GM21447 (cell line): ENCODE data around the gene COL5A1.

ENCODE experiments used
- ATAC-seq: cut with Tn5 transposase; IDR thresholded peaks from one replicate; pipeline ENCODE4 v1.9.1; 2021; ENCODE audit not compliant: unreplicated experiment

Gene COL5A1

DNA sequence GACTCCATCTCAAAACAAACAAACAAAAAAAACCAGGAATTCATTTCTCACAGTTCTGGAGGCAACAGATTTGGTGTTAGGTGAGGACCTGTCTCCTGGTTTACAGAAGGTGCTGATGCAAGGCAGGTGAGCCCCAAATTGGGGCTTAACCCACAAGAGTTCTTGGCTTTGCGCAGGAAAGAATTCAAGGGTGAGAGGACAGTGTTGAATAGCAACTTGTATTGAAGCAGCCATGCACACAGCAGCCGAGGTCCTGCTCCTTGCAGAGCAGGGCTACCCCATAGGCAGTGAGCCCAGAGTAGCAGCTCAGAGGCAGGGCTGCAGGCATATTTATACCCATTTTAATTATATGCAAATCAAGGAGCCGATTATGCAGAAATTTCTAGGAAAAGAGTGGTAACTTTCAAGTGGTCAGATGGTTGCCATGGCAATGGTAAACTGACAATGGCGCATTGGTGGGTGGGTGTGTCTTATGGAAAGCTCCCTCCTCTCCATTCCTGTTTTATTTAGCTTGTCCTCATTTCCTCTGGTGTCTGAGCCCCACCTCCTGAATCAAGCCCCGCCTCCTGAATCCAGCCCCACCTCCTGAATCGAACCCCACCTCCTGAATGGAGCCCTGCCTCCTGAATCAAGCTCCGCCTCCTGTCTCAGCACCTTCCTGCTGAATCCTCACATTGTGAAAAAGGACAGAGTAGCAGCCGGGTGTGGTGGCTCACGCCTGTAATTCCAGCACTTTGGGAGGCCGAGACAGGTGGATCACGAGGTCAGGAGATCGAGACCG is 34.5 kb upstream of the COL5A1 start:
- no peak for ATAC-seq

DNA sequence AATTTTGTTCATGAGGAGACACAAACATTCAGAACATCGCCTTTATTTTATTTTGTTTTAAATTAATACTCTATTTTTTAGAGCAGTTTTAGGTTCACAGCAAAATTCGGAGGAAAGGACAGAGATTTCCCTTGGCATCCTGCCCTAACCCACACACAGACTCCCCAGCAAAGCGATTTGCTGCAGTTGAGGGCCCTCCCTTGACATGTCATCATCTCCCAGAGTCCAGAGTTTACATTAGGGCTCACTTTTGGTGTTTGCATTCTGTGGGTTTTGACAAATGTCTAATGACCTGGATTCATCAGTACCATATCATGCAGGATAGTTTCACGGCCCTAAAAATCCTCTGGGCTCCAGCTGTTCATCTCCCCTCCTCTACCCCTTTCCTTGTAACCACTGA is 33.6 kb upstream of the COL5A1 start:
- no peak for ATAC-seq

DNA sequence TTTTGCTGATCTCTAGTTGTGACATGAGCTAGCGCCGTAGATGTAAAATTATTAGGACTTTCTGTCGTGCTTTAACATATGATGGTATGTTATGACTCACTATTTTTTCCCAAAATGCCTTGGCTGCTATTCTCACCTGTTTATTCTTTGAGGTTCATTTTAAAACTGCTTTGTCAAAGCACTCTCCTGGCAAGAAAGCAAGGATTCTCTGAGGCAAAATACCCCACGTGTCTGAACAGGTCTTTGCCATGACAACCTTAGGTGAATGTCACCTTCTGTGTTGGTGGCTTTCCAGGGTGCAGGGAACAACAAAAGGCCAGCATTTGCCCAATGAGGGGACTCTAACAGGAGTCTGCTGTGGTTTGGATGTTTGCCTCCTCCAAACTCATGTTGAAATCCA is 30.6 kb upstream of the COL5A1 start:
- no peak for ATAC-seq

DNA sequence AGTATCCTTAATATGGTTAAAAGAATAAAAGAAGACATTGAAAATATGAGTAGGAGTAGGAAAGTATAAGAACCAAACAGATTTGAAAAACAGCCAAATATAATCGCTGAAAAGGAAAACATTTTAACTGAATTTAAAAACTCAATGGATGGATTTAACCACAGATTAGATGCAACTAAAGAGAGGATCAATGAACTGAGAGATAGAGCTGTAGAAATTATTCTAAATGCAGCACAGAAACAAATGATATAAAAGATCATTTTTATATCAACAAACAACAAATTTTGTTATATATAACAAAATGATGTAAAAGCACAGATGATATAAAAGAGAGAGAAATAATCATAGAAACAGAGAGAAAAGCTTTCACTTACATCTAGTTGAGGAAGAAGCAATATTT is 29.3 kb upstream of the COL5A1 start:
- no peak for ATAC-seq

DNA sequence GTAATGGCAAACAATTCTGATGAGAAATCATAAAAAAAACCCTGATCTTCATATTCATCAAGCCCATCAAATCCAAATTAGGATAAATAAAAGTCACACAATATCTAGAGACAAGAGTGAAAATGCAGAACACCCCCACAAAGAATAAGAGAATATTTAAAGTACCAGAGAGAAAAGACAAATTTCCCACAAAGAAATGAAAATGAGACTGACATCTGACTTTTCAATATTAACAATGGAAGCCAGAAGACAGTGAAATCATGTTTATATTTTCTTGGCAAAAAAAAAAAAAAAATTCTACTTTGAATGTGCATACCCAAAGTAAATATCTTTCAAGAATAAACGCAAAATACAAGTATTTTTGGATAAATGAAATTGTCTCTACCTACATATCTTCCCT is 28.9 kb upstream of the COL5A1 start:
- no peak for ATAC-seq

DNA sequence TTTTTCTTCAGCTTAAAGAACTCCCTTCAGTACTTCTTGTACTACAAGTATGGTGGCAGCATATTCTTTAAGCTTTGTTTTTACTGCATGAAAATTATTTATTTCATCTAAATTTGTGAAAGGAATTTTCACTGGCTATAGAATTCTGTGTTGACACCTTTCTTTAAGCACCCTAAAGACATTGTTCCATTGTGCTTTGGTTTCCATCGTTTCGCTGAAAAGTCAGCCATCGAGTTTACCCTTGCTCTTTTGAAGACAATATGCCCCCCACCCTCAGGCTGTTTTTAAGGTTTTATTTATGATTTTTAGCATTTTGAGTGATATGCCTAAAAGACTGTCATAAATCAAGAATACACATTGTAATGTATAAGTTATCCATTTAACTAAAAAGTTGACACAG is 27.3 kb upstream of the COL5A1 start:
- no peak for ATAC-seq

DNA sequence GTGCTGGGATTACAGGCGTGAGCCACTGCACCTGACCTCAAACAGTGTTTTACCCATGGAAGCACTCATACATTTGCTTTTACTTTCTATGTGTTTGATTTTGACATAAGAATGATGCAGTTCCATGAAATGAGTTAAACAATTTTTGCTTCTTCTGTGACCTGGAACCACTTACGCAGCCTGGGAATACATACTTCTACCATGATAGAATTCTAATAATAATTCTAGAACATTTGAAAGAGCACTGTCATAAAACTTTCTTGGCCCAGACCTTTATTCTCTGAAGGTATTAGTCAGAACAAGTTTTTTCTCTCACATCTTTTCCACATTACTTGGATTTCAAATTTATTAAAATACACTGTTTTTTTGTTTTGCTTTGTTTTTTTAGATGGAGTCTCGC is 25.3 kb upstream of the COL5A1 start:
- ATAC-seq: no peak

DNA sequence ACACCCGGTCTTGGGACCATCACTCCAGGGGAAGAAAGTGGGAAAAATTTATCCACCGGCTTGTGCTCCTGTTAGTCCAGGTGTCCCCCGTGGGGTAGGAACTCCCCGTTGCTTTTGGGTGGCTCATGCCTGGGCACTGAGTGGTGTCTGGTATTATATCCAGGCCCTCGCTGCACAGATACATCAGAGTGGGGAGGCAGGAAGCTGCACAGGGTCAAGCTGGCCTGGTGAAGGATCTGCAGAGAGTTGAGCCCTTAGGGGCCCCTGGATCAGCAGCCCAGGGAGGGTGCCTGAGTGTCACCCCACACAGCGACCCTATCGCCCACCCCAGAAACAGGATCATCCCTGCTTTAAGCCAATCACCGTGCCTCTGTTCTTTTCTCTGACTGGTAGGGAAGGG is 24.4 kb upstream of the COL5A1 start:
- ATAC-seq: no peak

DNA sequence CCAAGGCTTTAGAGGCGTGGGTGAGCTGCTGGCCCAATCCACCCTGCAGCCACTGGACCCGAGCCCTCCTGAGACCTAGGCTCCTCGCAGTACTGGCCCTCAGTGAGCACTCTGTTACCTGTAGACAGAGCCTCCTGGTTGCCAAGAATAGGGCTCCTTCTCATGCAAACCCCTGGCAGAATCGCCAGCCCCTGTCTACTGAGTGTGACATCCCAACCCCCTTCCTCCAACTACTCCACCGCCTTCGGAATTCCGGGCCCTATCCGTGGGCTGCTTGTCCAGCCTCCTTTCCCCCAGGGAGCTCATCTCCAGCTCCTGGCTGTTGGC is 23.8 kb upstream of the COL5A1 start:
- ATAC-seq: no peak

DNA sequence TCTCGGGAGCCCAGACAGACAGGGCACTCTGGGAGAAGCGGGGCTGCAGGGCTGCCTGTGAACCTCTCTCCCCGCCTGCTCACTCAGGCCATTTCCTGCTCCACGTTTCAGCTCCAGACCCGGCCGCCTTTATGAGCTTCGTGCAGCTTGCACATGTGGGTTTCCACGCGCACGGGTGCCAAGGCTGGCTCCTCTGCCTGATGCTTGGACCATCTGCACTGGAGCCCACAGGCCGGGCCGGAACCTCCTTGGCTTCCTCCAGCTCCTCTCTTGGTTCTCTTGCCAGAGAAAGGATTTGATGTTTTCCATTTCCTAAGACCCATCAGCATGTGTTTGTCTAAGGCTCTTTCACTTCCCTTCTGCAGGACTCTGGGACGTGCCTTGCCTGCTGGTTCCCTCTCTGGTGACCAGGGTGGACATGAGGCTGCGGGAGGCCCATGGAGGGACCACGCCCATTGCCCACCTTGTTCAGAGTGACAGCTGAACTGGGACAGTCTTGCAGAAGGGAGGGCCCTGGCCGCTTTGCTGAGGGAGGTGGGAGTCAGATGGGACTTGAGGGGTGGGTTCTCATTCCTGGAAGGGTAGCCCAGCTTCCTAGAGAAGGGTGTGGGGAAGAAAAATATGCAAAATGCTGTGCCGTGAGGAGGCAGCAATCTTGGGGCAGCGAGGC is 23.3 kb upstream of the COL5A1 start:
- ATAC-seq: no peak

DNA sequence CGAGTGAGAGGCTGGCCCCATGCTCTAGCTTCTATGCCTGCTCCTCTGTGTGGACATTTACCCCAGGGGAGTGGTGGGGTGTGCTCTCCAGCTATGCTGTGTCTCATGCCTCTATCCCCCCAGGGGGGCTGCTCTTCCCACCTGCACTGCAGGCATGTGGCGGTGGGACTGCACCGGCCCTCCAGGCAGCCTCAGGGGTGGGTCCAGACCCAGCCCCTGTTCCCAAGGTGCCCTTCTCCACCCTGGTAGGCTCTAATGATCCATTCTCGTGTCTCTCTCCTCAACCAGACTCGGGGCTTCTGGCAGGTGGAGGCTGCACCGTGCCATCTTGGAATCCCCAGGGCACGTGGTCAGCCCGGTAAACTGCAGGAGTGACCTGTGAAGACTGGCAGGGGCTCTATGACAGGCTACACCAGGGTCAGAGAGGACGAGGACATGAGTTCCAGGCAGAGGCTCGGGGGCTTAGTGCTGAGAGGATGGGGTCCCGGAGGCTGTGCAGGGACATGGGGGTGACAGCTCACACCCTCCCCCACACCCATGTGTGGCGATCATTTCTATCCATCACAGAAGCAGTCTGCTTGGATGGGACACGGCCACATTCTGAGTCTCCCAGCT is 22.7 kb upstream of the COL5A1 start:
- ATAC-seq: no peak

DNA sequence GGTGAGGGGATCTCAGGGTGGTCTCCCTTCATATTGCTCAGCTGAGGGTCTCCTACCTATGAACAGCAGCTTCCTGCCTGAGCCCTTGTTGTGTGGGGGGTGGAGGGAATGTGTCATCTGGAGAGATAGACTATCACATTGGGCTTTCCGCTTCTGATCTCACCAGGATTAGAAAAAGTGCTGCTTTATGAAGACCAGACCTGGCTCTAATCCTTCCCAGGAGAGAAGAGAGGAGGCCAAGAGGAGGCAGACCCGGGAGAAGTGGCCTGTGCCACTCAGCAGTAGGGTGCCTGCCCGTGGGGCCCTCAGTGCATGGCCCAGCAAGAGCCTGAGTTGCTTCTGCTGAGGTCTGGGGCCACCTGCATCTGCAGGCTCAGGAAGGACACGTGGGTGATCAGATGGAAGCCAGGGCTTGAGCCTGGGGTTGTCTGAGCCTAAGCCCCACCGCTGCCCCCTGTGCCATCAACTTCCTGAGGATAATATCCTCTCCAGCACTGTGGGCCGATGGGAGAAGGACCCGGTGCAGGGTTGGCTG is 22.1 kb upstream of the COL5A1 start:
- ATAC-seq: no peak

DNA sequence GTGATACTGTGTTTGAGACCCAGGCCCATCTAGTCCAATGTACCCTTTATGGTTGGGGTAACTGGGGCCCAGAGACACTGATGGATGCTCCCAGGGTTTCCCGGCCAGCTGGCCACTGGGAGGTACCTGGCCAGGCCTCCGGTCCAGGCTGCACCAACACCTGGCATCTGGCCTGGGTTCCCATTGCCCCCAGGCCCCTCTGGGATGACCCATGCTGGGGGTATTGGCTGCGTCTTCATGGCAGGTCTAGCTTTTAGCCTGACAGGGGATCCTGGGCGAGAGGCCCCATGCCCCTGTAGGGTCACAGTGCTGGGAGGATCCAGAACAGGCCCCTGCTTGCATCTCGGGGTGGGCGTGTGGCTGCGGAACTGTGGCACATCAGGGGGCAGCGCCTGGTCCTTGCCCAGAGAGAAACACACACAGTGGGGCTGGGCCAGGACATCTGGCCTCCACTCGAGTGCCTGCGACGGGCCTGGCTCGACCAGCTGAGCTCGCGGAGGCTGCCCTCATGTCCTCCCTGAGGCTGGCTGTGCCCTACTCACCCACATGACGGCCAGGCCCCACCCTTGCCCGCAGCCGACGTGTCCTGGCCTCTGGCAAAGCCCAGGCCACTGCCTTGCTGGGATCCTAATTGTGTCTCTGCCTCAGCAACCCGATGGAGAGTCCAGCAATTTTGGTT is 21.5 kb upstream of the COL5A1 start:
- no peak for ATAC-seq

DNA sequence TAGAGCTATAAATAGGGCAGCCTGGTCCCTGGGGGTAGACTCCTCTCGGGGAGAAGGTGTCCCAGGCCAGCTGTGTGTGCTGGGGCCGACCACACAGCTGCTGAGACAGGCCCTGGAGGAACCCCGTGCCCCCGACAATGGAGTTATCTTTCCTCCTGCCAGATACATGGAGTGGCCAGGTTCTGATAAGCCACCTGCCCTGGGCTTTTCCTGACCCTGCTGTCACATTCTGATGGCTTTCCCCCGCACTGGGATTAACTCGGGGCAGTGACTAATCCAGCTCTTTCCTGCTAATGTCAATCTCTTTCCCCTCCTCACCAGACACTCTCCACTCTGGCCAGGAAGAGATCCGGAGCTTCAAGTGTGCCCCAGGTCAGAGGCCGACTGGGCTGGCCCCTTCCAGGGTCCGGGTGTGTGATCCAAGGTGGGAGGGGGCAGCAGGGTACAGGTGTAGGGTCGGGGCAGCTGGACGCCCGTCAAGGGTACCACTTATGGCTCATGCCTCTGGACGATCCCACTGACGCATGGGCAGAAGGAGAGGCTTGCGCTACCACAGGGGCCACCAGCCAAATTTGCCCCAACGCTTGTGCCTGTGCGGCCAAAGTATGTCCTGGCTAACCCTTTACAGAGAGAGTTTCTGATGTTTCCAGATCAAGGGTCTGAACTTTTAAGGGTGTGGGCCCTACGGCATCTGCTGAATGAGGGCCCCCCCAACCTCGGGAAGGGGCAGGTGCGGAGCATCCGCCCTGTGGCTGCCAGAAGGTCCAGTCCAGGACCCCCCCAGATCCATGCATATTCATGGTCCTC is 20.6 kb upstream of the COL5A1 start:
- ATAC-seq: no peak

DNA sequence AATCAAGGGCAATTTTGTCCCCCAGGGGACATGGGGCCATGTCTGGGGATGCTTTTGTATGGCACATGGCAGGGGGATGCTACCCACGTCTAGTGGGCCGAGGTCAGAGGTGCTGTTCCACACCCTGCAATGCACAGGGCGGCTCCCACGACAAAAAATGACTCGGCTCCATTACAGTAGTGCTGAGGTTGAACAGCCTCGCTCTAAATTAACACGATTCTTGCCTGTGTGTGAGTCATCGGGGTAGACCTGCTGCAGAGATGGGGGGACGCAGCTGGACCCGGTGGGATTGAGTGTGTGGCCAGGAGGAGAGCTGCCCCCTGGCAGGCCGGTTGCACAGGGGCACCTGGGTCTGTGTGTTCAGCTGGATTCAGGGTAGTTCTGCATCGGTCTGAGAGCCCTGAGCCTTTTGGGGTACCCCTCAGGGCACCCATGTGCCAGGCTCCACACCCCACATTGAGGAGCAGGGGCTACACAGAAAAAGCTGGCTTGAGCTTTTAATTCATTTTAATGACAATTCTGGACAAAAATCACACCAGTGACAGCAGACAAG is 20.0 kb upstream of the COL5A1 start:
- ATAC-seq: no peak

DNA sequence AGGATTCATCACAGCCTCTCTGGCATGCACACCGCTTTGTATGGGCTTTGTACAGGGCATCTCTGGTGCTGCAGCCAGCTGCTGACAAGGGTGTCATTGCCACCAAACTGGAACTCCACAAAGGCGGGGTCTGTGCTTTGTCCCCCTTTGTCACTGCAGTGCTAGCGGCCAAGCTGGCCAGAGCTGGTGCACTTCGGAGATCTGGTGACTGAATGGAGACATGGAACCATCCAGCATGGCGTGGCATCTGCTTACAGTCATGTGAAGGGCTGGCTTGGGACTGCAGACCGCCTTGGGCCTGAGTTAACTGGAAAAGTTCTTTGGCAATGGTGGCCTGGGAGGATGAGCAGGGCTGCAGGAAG is 18.7 kb upstream of the COL5A1 start:
- ATAC-seq: no peak

DNA sequence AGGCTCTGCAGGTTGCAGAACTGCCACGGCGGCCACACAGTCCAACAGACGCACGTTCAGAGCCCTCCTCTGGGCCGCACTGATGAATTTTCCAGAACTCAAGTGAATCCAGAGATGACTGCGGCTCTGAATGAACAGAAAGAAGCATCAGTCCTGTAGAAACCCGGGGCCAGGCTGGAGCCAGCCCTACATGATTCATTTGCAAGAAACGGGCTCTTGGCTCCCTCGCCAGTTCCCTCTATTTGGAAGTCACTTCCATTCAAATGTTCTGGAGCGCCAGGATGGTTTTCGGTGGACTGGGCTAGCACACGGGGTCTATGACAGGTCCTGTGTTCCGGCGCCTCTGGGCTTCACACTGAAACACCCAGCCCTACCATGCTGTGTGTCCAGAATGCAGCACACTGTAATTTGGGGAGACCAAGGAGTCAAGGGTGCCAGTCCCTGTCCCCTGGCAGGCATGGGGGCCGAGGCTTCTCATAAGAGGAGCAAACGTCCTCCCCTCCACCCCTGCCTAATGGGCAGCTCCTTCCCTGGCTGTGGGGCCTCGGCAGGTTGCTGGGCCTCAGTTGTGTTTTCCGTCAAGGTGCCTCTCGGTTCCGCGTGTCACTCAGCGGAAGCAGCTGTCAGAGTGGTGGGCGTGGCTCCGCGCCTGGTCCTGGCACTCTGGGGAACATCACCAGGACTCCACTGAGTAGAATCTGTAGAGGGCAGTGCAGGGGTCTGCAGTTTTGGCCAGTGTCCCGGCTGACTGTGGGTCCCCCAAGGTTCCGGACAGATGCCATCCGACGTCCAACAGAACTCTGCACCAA is 18.1 kb upstream of the COL5A1 start:
- ATAC-seq: no peak

DNA sequence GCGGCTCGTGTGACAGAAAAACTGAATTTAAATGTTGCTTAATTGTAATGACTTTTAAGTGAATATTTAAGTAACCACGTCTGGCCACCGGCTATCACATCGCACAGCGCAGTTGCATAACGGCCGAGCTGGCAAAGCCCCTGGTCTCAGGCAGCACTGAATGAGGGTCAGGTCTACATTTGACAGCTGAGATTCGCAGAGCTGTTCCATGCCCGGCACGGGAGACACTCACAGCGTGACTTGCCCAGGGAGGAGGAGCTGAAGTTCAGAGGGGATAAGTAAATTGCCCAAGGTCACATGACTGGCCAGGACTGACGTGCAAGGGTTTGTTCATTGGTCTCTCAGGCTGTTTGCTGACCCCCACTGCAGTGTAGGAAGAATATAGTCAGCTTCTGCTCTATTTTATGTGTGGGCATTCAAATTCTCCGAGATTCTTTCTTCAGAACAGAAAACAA is 17.4 kb upstream of the COL5A1 start:
- no peak for ATAC-seq

DNA sequence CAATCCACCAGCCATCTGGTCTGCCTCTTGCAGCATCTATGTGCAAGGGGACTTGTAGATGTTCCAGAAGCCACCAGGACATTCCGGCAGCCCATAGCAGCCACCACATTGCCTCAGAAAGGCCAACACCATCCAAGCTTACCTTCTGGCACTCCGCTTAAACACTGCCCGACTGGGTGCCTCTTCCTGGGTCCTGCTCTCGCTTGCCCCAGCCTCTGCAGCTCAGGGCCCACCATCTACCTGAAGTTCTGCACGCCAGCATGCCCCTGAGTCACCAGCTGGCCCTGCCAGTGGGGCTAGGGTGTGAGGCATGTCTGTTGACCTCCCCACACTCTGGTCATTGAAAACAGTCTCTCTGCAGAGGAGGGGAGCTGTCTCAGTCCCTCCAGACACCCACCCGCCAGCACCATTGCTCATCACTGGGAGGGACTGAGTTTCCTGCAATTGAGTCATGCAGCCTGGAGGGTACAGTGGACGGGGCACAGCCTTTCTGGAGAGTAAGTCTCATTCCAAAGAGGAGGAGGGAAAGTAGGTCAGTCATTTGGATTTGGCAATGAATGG is 16.9 kb upstream of the COL5A1 start:
- ATAC-seq: no peak
